HG03432 (cell line): Measurements from ENCODE around the gene CACNA1B.

Experiments used
- ATAC-seq: cut with Tn5 transposase; IDR thresholded peaks from one replicate; pipeline ENCODE4 v1.9.1; 2021; ENCODE audit warnings: mild to moderate bottlenecking, moderate library complexity; ENCODE audit not compliant: unreplicated experiment

Gene CACNA1B

DNA sequence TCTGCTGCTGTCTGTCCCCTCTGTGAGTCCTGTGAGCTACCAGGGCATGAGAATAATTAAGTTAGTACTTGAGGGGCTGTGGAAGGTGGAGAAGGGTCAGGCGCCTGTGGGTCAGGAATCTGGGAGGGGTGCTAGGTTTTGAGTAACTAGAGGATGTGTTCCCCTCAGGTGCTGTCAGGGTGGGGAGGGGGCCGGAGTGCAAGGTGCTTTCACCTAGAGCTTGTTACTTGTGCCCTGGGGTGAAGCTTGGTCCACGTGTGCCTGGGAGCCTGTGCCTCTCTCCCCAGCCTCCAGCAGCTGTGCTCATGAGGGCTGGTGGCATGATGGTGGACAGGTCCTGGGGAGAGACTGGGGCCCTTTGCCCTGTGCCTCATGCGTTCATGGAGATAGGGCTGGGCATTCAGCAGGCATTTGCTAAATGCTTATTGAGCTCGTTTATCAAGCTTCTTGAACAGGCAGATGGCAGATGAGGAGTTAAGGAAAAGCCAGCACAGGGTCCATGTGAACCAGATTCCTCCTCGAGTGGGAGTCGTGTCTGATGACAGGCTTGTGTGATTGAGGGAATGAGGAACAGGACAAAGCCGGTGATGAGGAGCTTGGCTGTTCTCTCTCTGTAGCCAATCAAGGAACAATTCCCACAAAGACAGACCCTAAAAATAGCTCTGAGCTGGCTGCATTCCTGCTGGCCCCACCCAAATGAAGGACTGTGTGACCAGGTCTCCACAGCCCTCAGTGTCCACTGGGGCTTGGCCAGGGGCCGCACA, 40.9 kb downstream of the CACNA1B start:
- no peak for ATAC-seq

DNA sequence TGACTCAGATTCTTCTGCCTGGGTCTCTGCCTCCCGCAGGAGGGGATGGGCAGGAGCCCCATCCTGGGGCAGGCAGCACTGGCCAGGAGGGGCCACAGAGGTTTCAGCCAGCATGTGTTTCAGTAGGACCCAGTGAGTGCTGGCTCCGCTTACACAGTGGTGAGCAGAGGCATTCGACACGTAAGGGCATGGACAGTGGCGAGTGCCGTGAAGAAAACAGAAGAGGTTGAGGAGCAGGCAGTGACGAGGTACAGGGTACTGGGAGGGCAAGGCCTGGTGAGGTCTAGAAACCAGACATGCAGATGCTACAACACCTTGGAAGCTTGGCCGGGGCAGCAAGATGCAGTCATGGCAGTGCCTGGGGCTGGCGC, 41.5 kb downstream of the CACNA1B start:
- no peak for ATAC-seq

DNA sequence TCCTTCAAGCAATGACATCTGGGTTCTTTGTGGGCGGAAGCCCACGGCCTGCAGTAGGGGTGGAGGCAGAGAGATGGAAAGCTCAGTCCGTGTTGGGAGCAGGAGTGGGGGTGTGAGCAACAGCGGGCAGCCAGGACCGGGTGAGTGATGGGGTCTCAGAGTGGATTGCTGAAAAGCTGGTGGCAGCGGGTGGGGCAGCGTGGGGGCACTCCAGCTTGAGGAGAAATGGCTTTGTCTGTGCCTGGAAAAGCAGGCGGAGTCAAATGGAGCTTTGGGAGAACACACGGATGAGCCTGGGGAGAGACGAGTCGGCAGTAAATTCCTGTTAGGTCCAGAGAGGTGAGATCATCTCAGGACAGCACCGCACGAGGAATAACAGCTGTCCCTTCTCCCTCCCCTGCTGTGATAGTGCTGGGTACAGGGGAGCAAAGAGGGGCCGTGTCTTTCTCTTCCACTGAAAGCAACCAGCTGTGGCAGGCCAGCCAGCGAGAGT, 42.1 kb downstream of the CACNA1B start:
- ATAC-seq, result no peak

DNA sequence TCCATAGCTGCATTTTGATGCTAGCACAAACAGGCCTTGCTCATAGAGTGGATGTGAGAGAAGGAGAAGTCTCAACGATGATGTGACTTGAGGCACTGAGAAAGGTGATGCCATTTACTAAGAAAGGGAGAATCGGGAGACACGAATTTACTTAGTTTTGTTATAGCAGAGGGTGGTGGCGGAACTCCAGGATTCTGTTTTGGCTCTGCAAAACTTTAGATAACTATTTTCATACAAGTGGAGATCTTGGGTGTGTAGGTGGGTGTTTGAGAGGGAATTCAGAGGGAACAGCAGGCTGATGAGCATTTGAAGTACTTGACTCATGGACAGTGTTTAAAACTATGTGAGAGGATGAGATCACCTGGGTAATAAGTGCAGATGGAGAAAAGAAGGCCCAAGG, 43.2 kb downstream of the CACNA1B start:
- ATAC-seq, result no peak

DNA sequence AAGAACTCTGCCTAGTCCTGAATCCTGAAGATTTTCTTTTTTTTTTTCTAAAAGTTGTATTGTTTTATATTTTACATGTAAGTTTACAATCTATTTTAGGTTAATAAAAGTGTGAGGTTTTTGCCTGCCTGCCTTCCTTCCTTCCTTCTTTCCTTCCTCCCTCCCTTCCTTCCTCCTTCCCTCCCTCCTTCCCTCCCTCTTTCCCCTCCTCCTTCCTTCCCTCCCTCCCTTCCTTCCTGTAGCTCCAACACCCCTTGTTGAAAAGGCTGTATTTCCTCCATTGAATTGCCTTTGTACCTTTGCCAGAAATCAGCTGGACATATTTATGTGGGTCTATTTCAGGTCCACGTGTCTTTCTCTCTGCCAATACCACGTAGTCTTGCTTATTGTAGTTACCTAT, 46.6 kb downstream of the CACNA1B start:
- no peak for ATAC-seq

DNA sequence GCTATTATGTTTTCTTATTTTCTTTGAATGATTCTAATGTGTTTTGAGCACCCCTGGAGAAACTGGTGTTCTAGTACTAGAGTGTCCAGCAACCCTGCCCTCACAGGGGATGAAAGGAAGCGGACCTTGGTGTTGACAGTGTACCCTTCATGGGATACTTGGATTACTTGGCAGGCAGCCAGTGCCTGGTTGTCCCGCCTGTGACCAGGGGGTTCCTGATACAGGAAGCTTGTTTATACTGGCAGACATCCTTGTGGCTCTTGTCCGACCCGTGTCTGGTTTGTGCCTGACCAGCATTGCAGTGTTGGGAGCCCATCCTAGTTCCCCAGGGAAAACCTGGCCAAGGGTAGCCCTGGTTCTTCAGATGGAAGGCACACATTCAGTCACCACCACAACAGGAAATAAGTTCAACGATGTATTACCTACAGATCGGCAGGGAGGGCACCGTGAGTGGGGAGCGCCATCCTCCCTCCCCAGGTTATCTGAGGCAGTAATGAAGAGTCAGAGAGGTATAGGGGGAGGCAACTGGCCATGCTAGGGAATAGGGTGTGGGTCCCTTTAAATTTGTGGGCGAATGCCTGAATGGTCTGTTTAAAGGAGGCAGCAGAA, 47.3 kb downstream of the CACNA1B start:
- no peak for ATAC-seq

DNA sequence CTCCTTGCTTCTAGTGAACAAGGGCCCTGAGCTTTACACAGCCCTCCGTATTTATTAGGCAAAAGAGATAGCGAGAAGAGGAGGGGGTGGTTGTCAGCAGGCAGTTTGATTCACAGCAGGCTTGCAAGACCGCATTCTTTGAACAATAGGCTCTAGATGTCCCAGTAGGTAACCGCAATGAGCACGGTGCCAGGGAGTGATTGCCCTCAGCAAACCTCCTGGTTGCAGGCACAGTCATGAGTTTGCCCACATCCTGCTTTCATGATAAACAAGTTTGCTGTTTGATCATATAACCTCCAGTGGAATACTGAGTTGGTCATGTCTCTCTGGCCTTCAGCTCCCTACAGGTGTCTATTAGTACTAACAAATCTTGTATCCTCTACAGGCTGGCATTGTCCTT, 66.1 kb downstream of the CACNA1B start:
- ATAC-seq, result no peak

DNA sequence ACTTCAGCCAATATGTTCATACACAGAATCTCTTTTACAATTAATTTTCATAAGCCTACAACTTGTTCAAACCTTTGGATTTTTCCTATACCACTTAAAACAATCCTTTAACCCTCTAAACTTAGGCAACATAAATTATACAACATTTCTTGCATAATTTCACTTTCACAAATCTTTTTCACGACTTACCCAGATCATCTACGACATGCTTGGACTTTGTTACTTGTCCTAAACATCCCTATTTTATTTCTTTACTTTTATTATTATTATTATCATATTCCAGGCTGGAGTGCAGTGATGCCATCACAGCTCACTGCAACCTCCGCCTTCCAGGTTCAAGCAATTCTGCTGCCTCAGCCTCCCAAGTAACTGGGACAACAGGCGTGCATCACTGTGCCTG, 68.0 kb downstream of the CACNA1B start:
- no peak for ATAC-seq

DNA sequence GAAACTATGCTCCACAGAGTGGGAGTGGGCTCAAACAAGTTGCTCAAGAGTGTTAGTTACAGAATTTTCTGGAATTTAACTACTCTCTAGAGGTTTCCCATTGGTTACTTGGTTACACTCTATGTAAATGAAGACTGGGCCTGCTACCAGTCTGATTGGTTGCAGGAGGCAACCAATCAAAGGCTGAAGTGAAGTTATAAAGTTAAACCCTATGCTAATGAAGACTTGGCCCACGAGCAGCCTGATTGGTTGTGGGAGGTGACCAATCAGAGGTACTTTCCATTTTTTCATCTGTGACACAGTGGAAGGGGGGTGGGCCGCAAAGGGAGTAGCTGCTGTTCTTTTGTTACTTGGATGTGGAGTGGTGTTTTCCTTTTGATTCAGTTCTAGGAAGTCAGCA, 69.4 kb downstream of the CACNA1B start:
- no peak for ATAC-seq

DNA sequence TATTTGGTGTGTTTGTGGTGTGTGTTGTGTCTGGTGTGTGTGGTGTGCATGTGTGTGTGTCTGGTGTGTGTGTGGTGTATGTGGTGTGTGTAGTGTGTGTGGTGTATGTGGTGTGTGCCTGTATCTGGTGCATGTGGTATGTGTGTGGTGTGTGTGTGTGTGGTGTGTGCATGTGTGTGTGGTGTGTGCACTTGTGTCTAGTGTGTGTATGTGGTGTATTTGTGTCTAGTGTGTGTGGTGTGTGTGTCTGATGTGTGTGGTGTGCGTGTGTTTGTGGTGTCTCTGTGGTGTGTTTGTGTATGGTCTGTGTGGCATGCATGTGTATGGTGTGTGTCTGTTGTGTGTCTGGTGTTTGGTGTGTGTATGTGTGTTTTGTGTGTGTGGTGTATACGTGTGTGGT, 71.1 kb downstream of the CACNA1B start:
- ATAC-seq, result no peak

DNA sequence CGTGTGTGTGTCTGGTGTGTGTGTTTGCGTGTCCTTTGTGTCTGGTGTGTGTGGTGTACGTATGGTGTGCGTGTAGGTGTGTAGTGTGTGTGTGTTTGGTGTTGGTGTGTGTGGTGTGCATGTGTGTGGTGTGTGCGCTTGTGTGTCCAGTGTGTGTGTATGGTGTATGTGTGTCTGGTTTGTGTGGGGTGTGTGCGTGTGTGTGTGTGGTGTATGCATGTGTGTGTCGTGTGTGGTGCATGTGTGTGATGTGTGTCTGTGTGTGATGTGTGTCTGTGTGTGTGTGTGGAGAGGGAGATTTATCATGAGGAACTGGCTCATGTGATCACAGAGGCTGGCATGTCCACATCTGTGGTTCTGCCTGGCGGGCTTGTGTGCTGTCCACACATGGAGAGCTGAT, 71.7 kb downstream of the CACNA1B start:
- ATAC-seq, result no peak

DNA sequence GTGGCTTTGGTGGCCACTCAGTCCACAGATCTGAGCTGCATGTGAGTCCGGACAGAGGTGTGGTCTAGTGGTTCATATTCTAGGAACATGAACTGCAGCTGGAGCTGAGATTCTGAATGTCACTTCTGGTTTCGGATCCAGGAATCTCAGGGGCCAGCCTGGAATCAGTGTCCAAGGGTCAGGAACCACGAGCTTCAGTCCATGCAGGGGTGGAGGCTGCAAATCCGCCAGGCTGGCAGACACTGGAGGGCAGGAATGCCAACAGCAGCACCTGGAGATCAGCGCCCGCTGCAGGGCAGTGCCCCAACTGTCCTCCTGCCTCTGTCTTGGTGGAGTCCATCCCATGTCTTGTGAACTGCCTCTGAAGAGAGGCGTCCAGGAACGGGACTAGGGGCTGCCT, 73.5 kb downstream of the CACNA1B start:
- ATAC-seq, result no peak

DNA sequence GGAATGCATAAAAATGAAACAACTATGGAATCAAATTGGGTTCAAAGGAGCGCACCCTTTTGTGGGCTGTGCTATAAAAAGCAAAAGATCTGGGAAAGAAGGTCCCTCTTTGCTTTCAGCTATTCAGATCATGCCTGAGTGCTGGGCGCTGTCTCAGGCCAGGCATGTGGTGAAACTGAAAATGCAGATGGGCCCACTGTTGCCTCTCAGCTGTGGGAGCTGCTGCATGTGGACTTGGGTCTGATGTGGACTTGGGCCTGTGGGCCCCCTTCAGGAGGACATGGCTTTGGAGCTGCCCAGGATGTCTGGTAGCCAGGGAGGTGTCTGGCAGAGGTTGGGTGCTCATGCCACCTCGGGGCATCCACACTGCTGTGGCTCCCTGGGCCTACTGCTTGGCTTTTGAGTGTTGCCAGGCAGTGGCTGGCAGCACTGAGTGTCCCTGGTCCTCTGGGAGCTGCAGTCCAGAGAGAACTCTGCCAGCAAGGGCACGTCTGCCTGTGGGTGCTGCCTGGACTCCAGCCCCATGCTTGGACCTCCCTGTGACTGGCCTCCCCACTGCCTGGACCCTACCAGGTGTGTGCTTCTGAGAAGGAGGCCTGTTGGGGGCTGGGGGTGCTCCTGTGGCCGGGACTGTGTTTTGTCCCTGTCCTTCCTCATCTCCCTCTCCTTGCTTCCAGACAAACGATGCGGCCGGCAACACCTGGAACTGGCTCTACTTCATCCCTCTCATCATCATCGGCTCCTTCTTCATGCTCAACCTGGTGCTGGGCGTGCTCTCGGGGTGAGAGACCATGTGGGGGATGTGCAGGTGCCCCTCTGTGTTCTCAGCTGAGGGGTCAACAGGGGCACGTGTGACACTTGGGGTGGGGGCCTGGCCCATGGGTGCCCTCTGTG, 74.3 kb downstream of the CACNA1B start:
- ATAC-seq, result no peak

DNA sequence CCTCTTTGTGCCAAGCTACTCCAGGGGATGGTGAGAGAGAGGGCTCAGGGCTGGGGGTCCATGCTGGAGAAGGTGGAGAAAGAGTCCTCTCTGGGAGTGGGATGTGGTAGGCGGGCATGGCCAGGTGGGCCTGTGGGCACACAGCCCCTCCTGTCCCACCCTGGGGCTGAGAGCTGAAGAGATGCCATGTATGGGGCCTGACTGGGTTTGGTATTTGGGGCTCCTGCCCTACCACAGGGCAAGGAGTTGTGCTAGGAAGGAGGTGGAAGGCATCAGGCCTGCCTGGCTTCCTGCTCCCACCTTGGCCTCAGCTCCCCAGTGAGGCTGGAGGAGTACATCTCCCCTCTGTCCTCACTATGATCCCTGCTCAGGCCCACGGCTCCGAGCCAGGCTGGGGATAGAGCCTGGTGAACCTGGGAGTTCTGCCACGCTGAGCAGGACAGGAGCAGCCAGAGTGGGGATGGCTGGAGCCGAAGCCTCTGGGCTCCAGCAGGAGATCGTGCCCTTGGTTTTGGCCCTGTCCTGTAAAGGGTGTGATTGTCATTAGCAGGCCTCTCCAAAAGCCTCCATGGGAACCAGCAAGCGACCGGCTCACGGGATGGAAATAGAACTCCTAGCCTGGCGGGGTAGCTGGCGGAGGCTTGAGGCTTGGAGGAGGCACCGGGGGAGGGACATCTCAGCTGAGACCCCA, 75.5 kb downstream of the CACNA1B start:
- ATAC-seq, result no peak

DNA sequence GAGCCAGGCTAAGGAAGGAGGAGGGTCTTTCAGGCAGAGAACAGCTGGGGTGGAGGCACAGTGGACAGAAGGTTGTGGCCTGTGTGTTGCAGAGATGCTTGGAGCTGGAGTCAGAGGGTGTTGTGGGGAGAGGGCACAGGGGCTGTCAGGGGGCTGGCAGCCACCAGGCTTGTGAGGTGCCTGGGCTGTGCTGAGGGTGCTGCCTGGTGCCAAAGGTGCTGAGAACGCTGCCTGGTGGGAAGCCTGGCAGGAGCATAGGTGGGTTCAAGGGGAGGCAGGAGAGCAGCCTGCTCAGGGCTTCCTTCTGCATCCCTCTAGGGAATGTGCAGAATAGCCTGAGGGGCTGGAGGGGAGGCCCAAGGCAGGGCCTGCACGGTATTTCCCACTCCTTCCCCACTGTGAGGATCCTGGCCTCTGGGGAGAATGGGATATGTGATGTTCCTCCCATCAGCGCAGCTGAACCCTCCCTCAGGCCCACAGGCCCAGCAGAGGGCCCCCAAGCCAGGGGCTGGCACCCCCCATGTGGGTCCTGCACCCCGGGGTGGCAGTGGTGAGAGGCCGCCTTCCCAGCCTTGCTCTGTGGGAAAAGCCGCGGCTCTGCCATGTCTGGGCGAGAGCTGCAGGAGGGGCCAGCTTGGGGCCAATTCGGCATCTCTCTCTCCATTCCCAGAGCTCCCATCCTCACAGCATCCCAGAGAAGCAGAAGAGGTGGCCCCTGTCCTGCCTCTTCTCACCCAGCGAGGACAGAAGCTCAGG, 76.3 kb downstream of the CACNA1B start:
- no peak for ATAC-seq

DNA sequence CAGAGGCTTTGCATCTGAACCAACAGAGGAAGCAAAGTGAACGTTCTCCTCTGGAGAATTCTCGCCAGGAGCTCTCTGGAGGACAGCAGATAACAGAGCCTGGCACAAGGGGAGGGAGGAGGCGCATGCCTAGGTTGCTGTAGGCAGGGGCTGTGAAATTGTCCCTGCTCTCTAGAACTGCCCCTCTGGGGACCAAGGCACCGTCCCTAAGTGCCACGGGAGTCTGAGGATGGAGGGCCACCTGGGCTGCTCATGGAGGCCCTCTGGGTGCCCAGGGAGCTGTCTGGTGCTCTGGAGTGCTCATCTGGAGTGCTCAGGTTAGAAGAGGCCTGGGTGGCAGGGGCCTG, 77.6 kb downstream of the CACNA1B start:
- no peak for ATAC-seq

DNA sequence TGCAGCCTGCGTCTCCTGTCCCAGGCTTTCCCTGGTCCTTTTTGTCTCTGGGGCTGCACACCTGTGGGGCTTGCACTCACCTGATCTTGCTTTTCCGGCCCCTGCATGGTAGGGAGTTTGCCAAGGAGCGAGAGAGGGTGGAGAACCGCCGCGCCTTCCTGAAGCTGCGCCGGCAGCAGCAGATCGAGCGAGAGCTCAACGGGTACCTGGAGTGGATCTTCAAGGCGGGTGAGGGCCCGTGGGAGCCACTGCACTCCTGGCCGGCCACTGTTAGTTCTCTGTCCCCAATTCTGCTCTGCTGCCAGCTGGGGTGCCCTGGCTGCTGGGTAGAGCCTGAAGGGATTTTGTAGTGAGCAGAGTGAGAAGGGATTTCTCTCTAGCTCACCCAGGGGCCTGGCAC, 78.0 kb downstream of the CACNA1B start:
- ATAC-seq, result no peak

DNA sequence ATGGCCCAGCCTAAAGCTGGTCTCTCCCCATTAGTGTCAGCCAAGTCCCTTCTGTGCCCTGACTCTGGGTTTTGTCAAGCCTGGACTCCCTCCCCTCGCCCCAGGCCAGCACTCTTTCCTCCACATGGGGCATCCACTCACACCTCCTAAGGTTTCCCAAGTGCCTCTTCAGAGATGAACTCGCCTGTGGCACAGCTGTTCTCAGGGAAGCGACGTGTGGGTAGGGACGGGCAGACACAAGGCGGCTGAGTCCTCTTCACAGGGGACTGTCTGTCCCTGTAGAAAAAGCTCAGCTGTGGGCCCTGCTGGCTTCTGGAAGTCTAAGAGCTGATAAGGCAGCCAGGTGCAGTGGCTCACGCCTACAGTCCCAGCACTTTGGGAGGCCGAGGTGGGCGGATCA, 78.5 kb downstream of the CACNA1B start:
- ATAC-seq, result no peak

DNA sequence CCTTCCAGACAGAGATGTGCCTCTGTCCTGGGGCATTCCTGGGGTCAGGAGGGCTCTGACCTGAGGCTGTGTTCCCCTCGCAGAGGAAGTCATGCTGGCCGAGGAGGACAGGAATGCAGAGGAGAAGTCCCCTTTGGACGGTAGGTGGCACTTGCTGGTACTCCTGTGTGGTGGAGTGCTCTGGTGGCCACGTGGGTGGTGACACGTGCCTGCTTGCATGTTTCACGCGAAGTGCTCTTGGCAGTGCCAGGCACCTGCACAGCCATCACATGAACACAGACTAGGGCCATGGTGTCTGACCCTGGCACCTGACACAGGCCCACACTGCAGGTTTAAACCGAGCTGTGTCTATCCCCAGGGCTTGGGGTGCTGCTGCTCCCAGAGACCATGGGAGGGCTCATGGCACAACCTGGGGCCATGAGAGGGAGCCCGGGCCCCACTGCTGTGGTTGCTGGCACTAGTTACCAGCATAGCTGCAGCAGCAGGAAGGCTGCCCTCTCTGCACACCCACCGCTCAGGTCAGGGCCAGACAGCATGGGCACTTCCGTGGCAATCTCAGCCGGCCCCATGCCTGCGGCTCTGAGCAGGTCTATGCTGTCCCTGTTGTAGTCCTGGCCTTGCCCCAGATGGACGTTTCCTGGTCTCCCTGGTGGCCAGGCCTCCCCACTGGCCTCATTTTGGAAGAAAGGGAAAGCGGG, 79.3 kb downstream of the CACNA1B start:
- ATAC-seq, result no peak
